Endothelial cell (in vitro differentiated cells): ENCODE data around the gene HOXA3. TPM values are rescaled to one million over a fixed set of nuclear protein-coding genes. Genes with fewer than 3 reads are reported as not detected.

ENCODE experiments used
- DNase-seq: peaks from one replicate; pipeline ENCODE4 v3.0.0; 2021; ENCODE audit warnings: low spot score
- H3K27ac Mint-ChIP-seq: one replicate; pipeline ENCODE4 v1.8.0; 2021; ENCODE audit warnings: mixed read lengths, inconsistent platforms; ENCODE audit not compliant: unreplicated experiment
- H3K27me3 Mint-ChIP-seq: one replicate; pipeline ENCODE4 v1.8.0; 2021; ENCODE audit warnings: mild to moderate bottlenecking, moderate library complexity, mixed read lengths, inconsistent platforms; ENCODE audit not compliant: unreplicated experiment
- H3K36me3 Mint-ChIP-seq: one replicate; pipeline ENCODE4 v1.8.0; 2021; ENCODE audit warnings: mild to moderate bottlenecking, low read depth, mixed read lengths, inconsistent platforms; ENCODE audit not compliant: unreplicated experiment
- H3K4me1 Mint-ChIP-seq: one replicate; pipeline ENCODE4 v1.8.0; 2021; ENCODE audit warnings: mild to moderate bottlenecking, mixed read lengths, inconsistent platforms; ENCODE audit not compliant: unreplicated experiment
- H3K4me3 Mint-ChIP-seq: one replicate; pipeline ENCODE4 v1.8.0; 2021; ENCODE audit warnings: mild to moderate bottlenecking, mixed read lengths, inconsistent platforms; ENCODE audit not compliant: unreplicated experiment
- H3K9me3 Mint-ChIP-seq: one replicate; pipeline ENCODE4 v1.8.0; 2021; ENCODE audit warnings: mixed read lengths, inconsistent platforms; ENCODE audit not compliant: unreplicated experiment
- total RNA-seq: library from RNA; stranded (reverse); fragmentation: NEBNext Ultra II Directional; extraction: Animal tissue kit (Norgen Biotek cat#: 25700); gene quantifications from one replicate; pipeline ENCODE4 v1.2.1, GENCODE V29; 2021; ENCODE audit not compliant: unreplicated experiment
- TF ChIP-seq, protein P1 (sequence below): fragments of 200-600 bp; sonication (generic); IDR thresholded peaks from one replicate; pipeline ENCODE4 v1.5.0; 2021; ENCODE audit warnings: antibody characterized with exemption; ENCODE audit not compliant: unreplicated experiment

Gene HOXA3
- total RNA-seq, 1 donor from 2014 or later = 0.13 TPM

DNA sequence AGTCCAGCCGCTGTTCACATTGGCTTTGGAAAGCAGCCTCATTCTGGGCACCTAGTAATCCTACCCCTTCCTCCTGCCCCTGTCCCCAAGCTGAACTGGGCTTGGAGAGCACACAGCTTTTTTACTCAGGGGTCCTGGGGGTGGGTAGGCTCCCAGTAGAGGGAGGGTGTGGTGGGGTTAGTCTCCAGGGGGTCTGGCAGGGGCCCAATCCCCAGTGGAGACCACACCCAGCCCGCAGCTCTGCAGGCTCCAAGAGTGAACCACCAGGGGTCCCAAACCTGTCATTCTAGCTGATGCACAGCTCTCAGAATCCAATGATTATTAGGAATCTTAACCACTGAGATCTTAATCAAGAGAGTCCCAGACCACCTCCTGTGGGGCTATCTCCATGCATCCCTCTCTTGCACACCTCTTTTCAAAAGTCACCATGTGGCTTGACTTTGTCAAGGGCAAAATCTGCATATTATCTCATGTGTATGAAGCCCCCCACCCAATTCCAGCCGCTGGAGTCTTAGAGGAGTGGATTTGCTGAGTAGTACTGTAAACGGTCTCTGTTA is 30.0 kb upstream of the HOXA3 start:
- Mint-ChIP-seq H3K4me3 (no peak overlapping the region), H3K27ac (no peak overlapping the region), H3K9me3 (no peaks in the 10 kb centered on the region), H3K4me1 (peaks cover 29% of the 10 kb centered on the region), H3K36me3 (no peaks in the 10 kb centered on the region), H3K27me3 (peaks cover 51% of the 10 kb centered on the region)
- TF ChIP-seq, protein P1, sequence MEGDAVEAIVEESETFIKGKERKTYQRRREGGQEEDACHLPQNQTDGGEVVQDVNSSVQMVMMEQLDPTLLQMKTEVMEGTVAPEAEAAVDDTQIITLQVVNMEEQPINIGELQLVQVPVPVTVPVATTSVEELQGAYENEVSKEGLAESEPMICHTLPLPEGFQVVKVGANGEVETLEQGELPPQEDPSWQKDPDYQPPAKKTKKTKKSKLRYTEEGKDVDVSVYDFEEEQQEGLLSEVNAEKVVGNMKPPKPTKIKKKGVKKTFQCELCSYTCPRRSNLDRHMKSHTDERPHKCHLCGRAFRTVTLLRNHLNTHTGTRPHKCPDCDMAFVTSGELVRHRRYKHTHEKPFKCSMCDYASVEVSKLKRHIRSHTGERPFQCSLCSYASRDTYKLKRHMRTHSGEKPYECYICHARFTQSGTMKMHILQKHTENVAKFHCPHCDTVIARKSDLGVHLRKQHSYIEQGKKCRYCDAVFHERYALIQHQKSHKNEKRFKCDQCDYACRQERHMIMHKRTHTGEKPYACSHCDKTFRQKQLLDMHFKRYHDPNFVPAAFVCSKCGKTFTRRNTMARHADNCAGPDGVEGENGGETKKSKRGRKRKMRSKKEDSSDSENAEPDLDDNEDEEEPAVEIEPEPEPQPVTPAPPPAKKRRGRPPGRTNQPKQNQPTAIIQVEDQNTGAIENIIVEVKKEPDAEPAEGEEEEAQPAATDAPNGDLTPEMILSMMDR = no peak
- no peak for DNase-seq

GRCh38 chr7:27181795-27182275 is 29.5 kb upstream of the HOXA3 start:
- Mint-ChIP-seq H3K36me3 (no peaks in the 10 kb centered on the region), H3K9me3 (no peaks in the 10 kb centered on the region), H3K4me3 (no peak overlapping the region), H3K27me3 (peaks cover 49% of the 10 kb centered on the region), H3K4me1 (peaks cover 26% of the 10 kb centered on the region), H3K27ac (no peak overlapping the region)
- DNase-seq = no peak
- TF ChIP-seq, protein P1 = no peak

GRCh38 chr7:27180431-27181420 is 28.3 kb upstream of the HOXA3 start:
- TF ChIP-seq, protein P1 = no peak
- Mint-ChIP-seq H3K4me3 (no peak overlapping the region), H3K27me3 (peaks cover 46% of the 10 kb centered on the region), H3K27ac (no peak overlapping the region), H3K4me1 (peaks cover 27% of the 10 kb centered on the region), H3K9me3 (no peaks in the 10 kb centered on the region), H3K36me3 (no peaks in the 10 kb centered on the region)
- DNase-seq = no peak

DNA sequence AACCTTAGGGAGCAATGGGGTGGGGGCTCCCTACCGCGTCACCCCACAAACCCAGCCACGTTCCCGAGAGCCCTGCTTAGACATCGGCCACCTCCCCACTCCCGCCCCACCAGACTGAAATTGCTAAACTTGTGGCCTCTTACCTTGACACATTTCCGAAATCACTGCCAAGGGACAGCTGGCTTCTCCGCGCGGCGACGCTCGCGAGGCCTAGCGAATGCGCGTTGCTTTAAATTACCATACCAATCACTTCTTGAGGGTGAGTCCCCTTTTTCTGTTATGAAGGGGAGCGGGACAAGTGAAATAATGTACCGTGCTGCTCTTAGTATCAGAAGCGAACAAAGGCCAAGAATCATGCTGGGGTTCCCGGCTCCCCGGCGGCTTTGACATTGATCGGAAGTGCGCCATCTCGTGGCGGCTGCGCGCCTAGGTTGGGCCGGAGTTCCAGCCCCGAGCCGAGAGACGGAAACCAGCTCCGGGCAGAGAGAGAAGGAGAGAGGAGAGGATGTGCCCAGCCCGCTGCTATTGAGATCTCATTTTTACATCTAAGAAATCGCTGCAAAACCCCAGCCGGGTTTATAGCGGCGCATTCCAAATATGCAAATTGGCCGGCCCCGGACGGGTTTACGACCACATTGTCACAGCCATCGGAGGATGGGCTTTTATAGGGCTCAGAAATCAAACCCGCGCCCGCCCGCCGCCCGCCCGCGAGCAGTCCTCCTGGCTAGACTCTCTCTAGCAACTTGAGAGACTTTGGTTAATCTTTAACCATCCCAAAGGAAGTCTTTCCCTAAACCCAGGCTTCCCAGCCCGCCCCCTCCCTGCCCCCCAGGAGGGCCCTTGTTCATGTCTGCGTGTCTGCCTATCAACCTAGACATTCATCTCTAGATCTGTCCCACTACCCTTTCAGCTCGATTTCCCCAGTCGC is 27.4 kb upstream of the HOXA3 start:
- DNase-seq = peak; percentile 80
- Mint-ChIP-seq H3K27me3 (peaks cover 42% of the 10 kb centered on the region), H3K4me1 (peaks cover 24% of the 10 kb centered on the region), H3K4me3 (no peak overlapping the region), H3K9me3 (no peaks in the 10 kb centered on the region), H3K36me3 (no peaks in the 10 kb centered on the region), H3K27ac (no peak overlapping the region)
- TF ChIP-seq, protein P1 = peak; percentile 92
